GM11168 (cell line): ENCODE measurements around the gene ZNF69.
"Not testable (repeated sequence)": the region's sequence is repeated elsewhere in the genome, so short reads cannot be mapped to it uniquely, and the experiment has no call there.

Source experiments
- in situ Hi-C: fragments of 300-500 bp; cut with MboI; formaldehyde crosslinking; loops from one replicate; pipeline ENCODE4 v1.12.0; 2022; ENCODE audit warnings: low sequenced_read_pairs; ENCODE audit not compliant: unreplicated experiment

The ZNF69 gene

DNA sequence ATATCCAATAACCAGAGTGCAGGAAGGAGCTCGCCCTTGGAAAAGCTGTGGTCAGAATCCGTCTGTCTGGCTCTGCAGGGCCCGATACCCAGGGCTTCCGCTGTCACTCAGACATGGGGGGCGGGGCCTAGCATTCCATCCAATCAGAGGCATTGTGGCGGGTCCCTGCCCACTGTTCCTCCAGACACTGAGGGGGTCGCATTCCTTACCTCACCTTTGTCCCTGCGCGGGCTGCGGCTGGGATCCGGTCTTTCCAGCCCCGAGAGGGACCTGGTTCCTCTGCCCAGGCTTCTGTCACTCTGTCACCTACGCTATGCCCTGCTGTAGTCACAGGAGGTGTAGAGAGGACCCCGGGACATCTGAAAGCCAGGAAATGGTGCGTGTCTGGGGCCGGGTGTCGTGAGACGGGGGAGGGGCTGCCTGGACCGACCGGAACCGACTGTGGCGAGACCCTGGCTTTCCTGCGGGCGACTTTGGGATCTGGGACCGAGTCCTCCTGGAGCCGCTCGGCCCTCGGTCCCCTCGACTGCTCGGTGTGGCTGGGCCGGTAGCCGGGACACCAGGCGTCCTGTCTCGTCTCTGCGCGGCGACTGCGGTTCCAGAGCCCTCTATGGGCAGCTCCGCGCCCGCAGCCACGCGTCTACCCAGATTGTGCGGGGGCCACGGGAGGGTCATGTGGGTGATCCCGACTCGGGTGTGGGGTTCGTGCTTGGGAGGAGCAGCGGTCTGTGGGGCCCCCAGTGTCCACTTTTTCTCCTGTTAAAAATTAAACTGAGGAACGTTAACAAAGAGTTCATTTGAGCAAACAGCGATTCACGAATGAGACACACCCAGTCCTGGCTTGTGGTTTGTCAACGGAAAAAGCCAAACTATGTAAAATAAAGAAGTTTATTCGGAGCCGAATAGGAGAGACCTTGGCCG is at the start of gene ZNF69:
ZNF69 (plus strand) TSS at position 172 of the 921 bp plus-strand sequence; CDS start at position 314, 142 bp downstream.
- in situ Hi-C loops: no loop called here

DNA sequence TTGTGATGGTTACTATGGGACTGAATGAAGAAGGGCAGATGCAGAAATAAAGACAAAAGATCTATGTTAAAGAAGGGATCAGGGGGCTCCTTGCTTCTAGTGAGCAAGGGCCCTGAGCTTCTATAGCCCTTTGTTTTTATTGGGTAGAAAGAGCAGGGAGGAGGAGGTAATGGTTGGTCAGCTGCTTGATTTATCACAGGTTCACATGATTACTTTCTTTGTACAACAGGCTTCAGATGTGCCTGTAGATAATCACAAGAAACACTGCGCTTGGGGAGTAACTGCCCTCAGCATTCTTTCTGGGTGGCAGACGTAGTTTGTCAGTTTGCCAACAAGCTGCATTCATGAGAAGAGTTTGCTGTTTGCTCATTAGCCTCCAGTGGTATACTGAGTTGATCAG is 43.9 kb upstream of the ZNF69 start:
- in situ Hi-C loops: no loop called here

DNA sequence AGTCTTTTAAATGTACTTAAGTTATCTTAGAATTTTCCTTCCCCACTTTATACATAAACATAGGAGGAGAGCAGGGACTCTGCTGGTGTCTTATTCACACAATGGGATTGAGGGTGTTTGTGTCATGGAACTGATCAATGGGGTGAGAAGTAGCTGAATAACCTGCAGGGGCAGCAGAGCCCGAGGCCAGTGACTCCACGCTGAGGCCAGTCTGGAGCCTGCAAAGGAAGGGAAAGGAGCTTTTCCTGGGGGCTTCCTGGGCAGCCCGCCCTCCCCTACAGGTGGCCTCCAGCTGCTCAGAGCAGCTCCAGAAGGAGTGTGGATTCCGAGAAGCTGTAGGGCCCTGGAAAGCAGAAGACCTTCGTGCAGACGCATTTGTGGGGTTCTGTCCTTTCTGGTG is 40.0 kb upstream of the ZNF69 start:
- in situ Hi-C loops: not testable (repeated sequence)

DNA sequence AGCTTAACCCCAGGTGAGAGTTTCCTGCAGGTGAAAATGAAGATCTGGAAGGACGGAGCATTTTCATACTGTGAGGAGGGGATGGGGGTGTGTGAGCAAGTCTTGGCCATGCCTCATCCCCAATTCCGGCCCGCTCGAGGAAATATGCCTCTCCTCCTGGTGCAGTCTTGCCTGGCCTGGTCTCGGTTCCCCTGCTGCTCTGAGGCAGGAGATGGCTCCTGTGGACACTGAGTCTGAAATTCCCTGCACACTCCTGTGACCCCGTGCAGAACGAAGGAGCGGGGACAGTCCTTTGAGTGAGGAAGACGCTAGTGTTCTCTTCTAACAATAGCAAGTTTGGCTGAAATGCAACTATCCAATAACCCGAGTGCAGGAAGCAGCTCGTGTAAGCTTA is 39.4 kb upstream of the ZNF69 start:
- in situ Hi-C loops: no loop called here

DNA sequence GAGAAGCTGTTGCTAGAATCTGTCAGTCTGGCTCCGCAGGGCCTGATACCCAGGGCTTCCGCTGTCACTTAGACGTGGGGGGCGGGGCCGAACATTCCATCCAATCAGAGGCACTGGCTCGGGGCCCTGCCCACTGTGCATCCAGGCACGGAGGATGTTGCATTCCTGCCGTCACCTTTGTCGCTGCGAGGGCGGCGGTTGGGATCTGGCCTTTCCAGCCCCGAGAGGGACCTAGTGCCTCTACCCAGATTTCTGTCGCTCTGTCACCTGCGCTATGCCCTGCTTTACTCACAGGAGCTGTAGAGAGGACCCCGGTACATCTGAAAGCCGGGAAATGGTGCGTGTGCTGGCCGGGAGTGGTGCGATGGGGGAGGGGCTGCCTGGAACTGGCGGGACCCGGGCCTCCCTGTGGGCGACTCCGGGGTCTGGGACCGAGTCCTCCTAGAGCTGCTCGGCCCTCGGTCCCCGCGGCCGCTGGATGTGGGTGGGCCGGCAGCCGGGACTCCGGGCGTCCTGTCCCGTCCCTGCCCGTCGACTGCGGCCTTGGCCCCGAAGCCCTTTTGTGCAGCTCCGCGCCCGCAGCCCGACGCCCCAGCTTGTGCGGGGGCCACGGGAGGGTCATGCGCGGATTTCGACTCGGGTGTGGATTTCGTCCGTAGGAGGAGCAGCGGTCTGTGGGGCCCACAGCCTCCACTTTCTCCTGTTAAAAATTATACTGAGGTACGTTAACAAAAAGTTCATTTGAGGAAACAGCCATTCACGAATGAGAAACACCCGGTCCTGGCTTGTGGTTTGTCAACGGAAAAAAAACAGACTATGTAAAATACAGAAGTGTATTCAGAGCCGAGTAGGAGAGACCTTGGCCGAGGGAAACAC is 38.8 kb upstream of the ZNF69 start, which contains the start of gene ZNF439:
ZNF439 (plus strand) TSS at position 133 of the 876 bp plus-strand sequence; CDS start at position 275, 142 bp downstream.
- in situ Hi-C loops: no loop called here

DNA sequence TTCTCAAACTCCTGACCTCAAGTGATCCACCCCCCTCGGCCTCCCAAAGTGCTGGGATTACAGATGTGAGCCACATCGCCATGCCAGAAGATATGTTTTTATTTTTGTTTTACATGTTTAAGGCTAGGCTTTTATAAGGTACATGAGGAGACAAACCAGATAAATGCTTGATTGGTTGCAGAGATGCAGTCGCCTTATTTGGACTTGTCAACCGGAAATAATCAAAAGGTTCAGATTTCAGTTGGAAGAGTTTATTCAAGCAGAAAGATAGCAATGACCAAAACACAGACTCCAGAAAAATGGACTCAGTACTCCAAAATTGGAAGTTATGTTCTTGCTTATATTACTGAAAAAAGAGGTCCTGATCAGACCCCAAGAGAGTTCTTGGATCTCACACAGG is 37.3 kb upstream of the ZNF69 start:
- in situ Hi-C loops: not testable (repeated sequence)

DNA sequence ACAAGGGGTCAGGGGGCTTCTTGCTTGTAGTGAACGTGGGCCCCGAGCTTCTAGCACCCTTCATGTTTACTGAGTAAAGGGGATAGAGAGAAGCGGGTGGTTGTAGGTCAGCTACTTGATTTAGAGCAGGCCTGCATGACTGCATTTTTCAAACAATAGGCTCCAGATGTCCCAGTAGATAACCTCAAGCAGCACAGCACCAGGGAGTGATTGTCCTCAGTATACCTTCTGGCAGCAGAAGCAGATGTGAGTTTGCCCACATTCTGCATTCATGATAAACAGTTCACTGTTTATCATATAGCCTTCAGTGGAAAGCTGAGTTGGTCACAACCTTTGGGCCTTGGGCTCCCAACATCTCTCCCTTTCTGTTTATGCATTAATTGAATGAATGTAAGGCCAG is 34.2 kb upstream of the ZNF69 start:
- in situ Hi-C loops: no loop called here

DNA sequence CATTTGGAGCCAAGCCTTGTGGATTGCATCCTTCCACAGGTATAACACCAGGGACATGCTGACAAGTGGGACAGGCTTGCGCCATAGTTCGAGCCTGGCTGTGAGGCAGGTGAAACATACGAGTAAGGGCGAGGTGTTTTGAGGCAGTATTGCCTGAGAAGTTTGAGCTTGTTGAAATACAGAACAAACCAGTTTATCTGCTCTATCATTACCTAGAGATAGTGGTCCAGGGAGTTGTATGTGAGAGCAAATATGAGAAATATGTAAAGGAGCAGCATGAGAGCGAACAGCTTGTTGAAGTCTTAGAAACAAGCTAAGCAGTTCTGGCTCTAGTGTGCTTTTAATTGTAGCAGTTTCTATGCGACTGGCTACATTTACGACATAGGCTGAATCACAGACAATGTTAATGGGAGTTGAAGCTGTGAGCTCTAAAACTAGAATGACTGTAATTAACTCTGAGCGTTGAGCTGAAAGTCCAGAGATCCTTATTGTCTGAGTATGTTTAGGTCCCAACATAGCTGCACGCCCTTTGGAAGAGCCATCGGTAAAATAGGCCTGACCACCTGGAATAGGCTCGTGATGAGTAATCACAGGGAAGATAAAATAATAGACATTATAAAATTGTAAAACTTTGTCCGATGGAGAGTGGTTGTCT is 30.9 kb upstream of the ZNF69 start:
- in situ Hi-C loops: no loop called here

DNA sequence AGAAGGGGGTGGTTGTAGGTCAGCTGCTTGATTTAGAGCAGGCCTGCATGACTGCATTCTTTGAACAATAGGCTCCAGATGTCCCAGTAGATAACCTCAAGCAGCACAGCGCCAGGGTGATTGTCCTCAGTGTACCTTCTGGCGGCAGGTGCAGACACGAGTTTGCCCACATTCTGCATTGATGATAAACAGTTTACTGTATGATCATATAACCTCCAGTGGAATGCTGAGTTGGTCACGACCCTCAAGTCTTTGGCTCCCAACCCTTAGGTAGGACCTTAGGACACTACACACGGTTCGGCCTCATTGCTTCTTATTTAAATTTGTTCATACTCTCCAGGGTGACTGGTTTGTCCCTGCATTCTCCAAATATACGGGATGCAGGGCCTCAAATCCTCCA is 26.9 kb upstream of the ZNF69 start:
- in situ Hi-C loops: no loop called here

DNA sequence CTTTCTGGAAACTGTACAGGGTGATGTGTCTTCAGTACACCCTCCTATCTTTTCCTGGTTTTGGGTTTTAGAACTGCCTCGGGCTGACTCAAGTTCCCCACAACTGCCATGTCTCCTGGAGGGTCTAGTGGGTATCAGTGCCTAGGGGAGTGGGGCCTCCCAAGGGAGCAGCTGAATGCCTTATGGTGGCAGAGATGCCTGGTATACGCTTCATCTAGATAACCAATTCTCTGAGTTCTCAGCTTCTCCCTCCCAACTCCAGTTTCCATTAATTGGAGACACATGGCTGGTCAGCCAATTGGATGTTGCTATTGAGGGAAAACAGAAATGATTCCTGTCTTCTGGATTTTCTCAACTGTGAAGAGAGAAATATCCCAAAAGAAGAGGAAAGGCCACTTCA is 26.3 kb upstream of the ZNF69 start:
- in situ Hi-C loops: no loop called here

DNA sequence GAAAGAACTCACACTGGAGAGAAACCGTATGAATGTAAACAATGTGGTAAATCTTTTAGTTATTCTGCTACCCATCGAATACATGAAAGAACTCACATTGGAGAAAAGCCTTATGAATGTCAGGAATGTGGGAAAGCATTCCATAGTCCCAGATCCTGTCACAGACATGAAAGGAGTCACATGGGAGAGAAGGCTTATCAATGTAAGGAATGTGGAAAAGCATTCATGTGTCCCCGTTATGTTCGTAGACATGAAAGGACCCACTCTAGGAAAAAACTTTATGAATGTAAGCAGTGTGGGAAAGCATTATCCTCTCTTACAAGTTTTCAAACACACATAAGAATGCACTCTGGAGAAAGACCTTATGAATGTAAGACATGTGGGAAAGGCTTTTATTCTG is 19.8 kb upstream of the ZNF69 start:
- in situ Hi-C loops: not testable (repeated sequence)

DNA sequence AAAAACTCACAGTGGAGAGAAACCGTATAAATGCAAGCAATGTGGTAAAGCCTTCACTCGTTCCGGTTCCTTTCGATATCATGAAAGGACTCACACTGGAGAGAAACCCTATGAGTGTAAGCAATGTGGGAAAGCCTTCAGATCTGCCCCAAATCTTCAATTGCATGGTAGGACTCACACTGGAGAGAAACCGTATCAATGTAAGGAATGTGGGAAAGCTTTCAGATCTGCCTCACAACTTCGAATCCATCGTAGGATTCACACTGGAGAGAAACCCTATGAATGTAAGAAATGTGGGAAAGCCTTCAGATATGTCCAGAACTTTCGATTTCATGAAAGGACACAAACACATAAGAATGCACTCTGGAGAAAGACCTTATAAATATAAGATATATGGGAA is 19.4 kb upstream of the ZNF69 start:
- in situ Hi-C loops: no loop called here

DNA sequence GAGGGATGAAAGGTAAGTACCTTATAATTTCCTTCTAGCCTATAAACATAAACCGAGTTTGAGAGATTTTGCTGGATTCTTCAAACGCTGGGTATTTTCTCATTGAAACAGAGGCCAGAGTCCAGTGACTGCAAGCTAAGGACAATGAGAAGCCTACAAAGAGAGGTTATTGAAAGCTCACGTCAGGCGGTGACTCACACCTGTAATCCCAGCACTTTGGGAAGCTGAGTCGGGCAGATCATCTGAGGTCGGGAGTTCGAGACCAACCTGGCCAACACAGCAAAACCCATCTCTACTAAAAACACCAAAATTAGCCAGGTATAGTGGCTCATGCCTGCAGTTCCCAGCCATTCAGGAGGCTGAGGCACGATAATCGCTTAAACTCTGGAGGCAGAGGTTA is 15.0 kb upstream of the ZNF69 start:
- in situ Hi-C loops: no loop called here

DNA sequence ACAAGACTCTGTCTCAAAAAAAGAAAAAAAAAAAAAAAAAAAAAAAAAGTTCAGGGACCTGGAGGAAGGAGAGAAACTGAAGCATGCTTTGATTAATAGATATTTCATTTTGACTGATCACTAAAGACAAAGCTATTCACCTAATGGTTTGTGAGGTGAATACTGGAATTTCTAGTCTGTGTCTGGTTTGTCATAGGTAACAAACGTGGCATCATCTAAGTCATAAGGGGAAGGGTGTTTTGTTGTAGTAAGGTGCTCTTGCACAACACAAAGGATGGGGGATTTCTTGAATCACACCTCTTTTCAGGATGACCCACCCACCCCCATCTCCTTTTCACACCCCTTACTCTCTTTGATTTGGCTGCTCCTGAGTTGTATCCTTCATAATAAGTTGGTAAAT is 13.8 kb upstream of the ZNF69 start:
- in situ Hi-C loops: no loop called here

DNA sequence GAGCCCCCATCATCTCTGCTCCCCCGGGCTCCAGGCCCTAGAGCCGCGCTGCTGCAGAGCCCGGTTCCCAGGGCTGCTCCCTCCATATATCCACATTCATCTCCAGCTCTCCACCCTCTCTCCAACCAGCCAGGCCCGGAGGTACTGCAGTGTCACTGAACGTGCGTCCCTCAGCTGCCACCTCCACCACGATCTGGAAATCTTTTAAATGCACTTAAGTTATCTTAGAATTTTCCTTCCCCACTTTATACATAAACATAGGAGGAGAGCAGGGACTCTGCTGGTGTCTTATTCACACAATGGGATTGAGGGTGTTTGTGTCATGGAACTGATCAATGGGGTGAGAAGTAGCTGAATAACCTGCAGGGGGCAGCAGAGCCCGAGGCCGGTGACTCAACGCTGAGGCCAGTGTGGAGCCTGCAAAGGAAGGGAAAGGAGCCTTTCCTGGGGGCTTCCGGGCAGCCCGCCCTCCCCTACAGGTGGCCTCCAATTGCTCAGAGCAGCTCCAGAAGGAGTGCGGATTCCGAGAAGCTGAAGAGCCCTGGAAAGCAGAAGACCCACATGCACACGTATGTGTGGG is 7.8 kb upstream of the ZNF69 start:
- in situ Hi-C loops: not testable (repeated sequence)

DNA sequence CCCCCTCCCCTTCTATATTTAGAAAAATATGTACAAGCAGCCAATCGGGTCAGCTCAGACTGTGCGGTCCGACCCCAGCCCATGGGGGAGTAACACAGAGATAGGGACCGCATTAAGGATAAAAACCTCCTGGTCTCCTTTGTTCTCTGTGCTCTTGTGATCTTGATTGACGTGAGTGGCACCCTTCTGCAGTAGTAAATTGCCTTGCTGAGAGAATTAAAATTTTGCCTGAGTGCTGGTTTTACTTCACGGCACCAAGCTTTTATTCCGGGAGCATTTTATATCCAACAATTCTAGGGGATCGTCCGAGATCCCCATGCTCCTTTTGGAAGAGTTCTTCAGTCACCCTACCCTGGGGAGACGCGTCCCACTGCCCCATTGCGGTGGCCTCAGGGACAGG is 7.0 kb upstream of the ZNF69 start:
- in situ Hi-C loops: no loop called here

DNA sequence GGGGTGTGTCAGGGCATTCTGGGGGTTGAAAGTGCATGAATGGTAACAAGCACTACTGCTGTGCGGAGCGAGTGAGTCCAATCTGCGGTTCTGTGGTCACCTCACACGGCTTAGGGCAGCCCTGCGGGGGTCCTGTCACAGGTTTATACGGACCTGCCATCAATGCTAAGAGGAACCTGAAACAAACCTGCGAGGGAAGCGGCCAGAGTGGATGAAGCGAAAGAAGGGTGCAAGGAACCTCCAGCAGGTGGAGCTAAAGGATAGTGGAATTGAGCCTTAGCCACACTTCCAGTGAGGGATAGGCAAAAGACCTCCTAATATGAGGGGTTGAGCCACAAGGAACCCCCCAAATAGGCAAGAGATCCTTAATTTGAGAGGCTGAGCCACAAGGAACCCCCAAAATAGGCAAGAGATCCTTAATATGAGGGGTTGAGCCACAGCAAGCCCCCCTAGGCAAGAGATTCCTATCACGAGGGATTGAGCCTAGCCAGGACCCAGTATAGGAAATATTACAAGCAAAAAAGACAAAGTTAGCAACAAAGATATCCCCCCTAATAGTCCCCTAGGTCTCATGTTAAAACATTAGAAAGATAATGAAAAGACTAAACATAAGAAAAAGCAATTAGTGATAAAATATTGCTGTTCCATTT is 6.3 kb upstream of the ZNF69 start:
- in situ Hi-C loops: no loop called here

DNA sequence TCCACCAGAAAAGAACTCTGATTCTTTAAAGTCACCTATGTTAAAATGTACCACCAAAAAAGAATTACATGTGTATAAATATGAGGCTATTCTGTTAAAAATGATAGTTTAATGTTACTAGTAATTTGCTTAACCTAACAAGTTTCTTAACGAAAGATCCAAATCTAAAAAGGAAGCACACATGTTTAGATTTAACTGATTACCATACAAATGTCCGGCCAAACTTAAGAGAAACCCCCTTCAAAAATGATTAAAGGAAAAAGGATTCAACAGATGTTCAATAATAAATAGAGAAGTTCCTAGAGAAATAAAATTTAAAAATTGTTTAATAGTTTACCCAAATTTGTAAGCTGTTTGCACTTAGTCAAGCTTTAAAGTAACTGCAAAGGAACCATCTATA is 5.0 kb upstream of the ZNF69 start:
- in situ Hi-C loops: no loop called here

DNA sequence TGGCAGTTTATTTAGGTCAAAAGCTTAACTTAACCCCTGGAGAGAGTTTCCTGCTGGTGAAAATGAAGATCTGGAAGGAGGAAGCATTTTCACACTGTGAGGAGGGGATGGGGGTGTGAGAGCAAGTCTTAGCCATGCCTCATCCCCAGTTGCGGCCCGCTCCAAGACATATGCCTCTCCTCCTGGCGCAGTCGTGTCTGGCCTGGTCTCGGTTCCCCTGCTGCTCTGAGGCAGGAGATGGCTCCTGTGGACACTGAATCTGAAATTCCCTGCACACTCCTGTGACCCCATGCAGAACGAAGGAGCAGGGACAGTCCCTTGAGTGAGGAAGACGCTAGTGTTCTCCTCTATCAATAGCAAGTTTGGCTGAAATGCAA is 360 bp upstream of the ZNF69 start:
- in situ Hi-C loops: no loop called here

DNA sequence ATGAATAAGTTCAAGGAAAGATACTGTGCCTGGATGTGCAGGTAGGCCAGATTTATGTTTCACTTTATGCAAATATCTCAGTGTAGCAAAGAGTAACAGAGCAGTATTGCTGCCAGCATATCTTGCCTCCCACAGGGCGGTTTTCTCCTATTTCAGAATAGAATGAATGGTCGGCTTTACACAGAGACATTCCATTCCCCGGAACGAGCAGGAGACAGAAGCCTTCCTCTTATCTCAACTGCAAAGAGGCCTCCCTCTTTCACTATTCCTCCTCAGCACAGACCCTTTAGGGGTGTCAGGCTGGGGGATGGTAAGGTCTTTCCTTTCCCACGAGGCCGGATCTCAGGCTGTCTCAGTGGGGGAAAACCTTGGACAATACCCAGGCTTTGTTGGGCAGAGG is 2.3 kb downstream of the ZNF69 start:
- in situ Hi-C loops: not testable (repeated sequence)
